ENCODE measurements around the gene SART3.

SART3 gene

GRCh38 chr12:108514468-108514972, 46.5 kb downstream of the SART3 start:
- TF ChIP-seq, protein P1, sequence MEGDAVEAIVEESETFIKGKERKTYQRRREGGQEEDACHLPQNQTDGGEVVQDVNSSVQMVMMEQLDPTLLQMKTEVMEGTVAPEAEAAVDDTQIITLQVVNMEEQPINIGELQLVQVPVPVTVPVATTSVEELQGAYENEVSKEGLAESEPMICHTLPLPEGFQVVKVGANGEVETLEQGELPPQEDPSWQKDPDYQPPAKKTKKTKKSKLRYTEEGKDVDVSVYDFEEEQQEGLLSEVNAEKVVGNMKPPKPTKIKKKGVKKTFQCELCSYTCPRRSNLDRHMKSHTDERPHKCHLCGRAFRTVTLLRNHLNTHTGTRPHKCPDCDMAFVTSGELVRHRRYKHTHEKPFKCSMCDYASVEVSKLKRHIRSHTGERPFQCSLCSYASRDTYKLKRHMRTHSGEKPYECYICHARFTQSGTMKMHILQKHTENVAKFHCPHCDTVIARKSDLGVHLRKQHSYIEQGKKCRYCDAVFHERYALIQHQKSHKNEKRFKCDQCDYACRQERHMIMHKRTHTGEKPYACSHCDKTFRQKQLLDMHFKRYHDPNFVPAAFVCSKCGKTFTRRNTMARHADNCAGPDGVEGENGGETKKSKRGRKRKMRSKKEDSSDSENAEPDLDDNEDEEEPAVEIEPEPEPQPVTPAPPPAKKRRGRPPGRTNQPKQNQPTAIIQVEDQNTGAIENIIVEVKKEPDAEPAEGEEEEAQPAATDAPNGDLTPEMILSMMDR (IDR thresholded peaks at IDR 0.05; ENCODE audit: insufficient read depth, low read length, poor library complexity, severe bottlenecking) = no peak
- H3K4me3 ChIP-seq (replicated peaks; ENCODE audit: low read depth, low read length) = peak overlapping the region; percentile 50
- DNase-seq (ENCODE audit: extremely low read depth, insufficient read length) = no peak
- no peaks in the 10 kb centered on the region for H3K27me3 ChIP-seq (replicated peaks; ENCODE audit: control insufficient read depth, insufficient read depth, low read length)
- H3K36me3 ChIP-seq (ENCODE audit: control insufficient read depth, insufficient read depth, low read length) = peaks cover 21% of the 10 kb centered on the region

GRCh38 chr12:108511633-108512540, 49.1 kb downstream of the SART3 start:
- TF ChIP-seq, protein P1 (IDR thresholded peaks at IDR 0.05; ENCODE audit: insufficient read depth, low read length, poor library complexity, severe bottlenecking) = peak; percentile 80
- DNase-seq (ENCODE audit: extremely low read depth, insufficient read length) = peak; percentile 57
- H3K4me3 ChIP-seq (replicated peaks; ENCODE audit: low read depth, low read length) = peak overlapping the region; percentile 39

GRCh38 chr12:108510836-108511235, 50.1 kb downstream of the SART3 start:
- Histone ChIP-seq H3K4me3 (replicated peaks; ENCODE audit: low read depth, low read length) (no peak overlapping the region; the same call in 1 of the 2 replicates), H3K27me3 (replicated peaks; ENCODE audit: control insufficient read depth, insufficient read depth, low read length) (no peaks in the 10 kb centered on the region), H3K36me3 (ENCODE audit: control insufficient read depth, insufficient read depth, low read length) (no peaks in the 10 kb centered on the region)
- TF ChIP-seq, protein P1 (IDR thresholded peaks at IDR 0.05; ENCODE audit: insufficient read depth, low read length, poor library complexity, severe bottlenecking) = no peak
- DNase-seq (ENCODE audit: extremely low read depth, insufficient read length) = peak; percentile 44

More at GRCh38 chr12:108511633-108512540, 49.1 kb downstream of the SART3 start:
- Histone ChIP-seq H3K36me3 (ENCODE audit: control insufficient read depth, insufficient read depth, low read length) (peaks cover 2% of the 10 kb centered on the region; the same call in 1 of the 2 replicates), H3K27me3 (replicated peaks; ENCODE audit: control insufficient read depth, insufficient read depth, low read length) (no peaks in the 10 kb centered on the region)

GRCh38 chr12:108509806-108510205, 51.2 kb downstream of the SART3 start:
- Histone ChIP-seq H3K36me3 (ENCODE audit: control insufficient read depth, insufficient read depth, low read length) (no peaks in the 10 kb centered on the region), H3K4me3 (replicated peaks; ENCODE audit: low read depth, low read length) (no peak overlapping the region), H3K27me3 (replicated peaks; ENCODE audit: control insufficient read depth, insufficient read depth, low read length) (no peaks in the 10 kb centered on the region)
- no peak for DNase-seq (ENCODE audit: extremely low read depth, insufficient read length)
- TF ChIP-seq, protein P1 (IDR thresholded peaks at IDR 0.05; ENCODE audit: insufficient read depth, low read length, poor library complexity, severe bottlenecking) = no peak

GRCh38 chr12:108507971-108508642, 52.9 kb downstream of the SART3 start:
- H3K36me3 ChIP-seq (ENCODE audit: control insufficient read depth, insufficient read depth, low read length) = no peaks in the 10 kb centered on the region
- no peak overlapping the region for H3K4me3 ChIP-seq (replicated peaks; ENCODE audit: low read depth, low read length)
- TF ChIP-seq, protein P1 (IDR thresholded peaks at IDR 0.05; ENCODE audit: insufficient read depth, low read length, poor library complexity, severe bottlenecking) = no peak
- DNase-seq (ENCODE audit: extremely low read depth, insufficient read length) = no peak
- no peaks in the 10 kb centered on the region for H3K27me3 ChIP-seq (replicated peaks; ENCODE audit: control insufficient read depth, insufficient read depth, low read length)
